ENCODE results near the gene SLC9A9. TPM values are rescaled to one million over a fixed set of nuclear protein-coding genes. Genes with fewer than 3 reads are reported as not detected.

SLC9A9 gene
- total RNA-seq, 4 donors from 2014 or later, result 1.7 to 8.2 (median 3.6) TPM

GRCh38 chr3:143418391-143418790 is 429.9 kb downstream of the SLC9A9 start:
- TF ChIP-seq POLR2A (IDR thresholded peaks at IDR 0.05), result no peak
- TF ChIP-seq, protein P1, sequence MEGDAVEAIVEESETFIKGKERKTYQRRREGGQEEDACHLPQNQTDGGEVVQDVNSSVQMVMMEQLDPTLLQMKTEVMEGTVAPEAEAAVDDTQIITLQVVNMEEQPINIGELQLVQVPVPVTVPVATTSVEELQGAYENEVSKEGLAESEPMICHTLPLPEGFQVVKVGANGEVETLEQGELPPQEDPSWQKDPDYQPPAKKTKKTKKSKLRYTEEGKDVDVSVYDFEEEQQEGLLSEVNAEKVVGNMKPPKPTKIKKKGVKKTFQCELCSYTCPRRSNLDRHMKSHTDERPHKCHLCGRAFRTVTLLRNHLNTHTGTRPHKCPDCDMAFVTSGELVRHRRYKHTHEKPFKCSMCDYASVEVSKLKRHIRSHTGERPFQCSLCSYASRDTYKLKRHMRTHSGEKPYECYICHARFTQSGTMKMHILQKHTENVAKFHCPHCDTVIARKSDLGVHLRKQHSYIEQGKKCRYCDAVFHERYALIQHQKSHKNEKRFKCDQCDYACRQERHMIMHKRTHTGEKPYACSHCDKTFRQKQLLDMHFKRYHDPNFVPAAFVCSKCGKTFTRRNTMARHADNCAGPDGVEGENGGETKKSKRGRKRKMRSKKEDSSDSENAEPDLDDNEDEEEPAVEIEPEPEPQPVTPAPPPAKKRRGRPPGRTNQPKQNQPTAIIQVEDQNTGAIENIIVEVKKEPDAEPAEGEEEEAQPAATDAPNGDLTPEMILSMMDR (IDR thresholded peaks at IDR 0.05 in 4 of 5, conservative IDR thresholded peaks at IDR 0.05 in 1 of 5), result no peak
- Histone ChIP-seq H3K27ac (no peak overlapping the region), H3K4me1 (no peaks in the 10 kb centered on the region), H3K36me3 (no peaks in the 10 kb centered on the region), H3K9me3 (no peaks in the 10 kb centered on the region), H3K4me3 (no peak overlapping the region), H3K27me3 (no peaks in the 10 kb centered on the region)
- intact Hi-C loops (cut with DNase I; ENCODE audit: low total_unique reads), result no loop called here
- no peak for ATAC-seq
- no peak for DNase-seq
- in situ Hi-C loops (cut with MboI; ENCODE audit: low sequenced_read_pairs in 4 of 4), result no loop called here

GRCh38 chr3:143416229-143416628 is 432.0 kb downstream of the SLC9A9 start:
- intact Hi-C loops (cut with DNase I; ENCODE audit: low total_unique reads), result no loop called here

DNA sequence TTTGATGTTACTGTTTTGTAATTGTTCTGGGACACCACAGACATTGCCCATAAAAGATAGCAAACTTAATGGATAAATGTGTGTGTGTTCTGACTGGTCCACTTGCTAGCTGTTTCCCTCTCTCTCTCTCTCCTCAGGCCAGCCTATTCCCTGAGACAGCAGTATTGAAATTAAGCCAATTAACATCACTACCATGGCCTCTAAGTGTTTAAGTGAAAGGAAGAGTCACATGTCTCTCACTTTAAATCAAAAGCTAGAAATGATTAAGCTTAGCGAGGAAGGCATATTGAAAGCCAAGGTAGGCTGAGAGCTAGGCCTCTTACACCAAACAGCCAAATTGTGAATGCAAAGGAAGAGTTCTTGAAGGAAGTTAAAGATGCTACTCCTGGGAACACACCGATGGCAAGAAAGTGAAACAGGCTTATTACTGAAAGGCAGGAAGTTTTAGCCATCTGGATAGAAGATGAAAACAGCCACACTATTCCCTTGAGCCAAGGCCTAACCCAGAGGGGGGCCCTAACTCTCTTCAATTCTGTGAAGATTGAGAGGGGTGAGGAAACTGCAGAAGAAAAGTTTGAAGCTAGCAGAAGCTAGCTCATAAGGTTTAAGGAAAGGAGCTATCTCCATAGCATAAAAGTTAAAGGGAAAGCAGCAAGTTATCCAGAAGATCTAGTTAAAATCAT is 433.6 kb downstream of the SLC9A9 start:
- no peaks in the 10 kb centered on the region for H3K9me3 ChIP-seq
- no peaks in the 10 kb centered on the region for H3K36me3 ChIP-seq
- intact Hi-C loops (cut with DNase I; ENCODE audit: low total_unique reads), result no loop called here
- H3K4me3 ChIP-seq, result no peak overlapping the region
- H3K4me1 ChIP-seq, result no peaks in the 10 kb centered on the region
- no peak for DNase-seq
- H3K27ac ChIP-seq, result no peak overlapping the region
- no peak for ATAC-seq
- in situ Hi-C loops (cut with MboI; ENCODE audit: low sequenced_read_pairs in 4 of 4), result no loop called here
- TF ChIP-seq, protein P1 (IDR thresholded peaks at IDR 0.05 in 4 of 5, conservative IDR thresholded peaks at IDR 0.05 in 1 of 5), result no peak
- TF ChIP-seq POLR2A (IDR thresholded peaks at IDR 0.05), result no peak
- no peaks in the 10 kb centered on the region for H3K27me3 ChIP-seq

More at GRCh38 chr3:143416229-143416628, 432.0 kb downstream of the SLC9A9 start:
- TF ChIP-seq POLR2A (IDR thresholded peaks at IDR 0.05), result no peak
- TF ChIP-seq, protein P1 (IDR thresholded peaks at IDR 0.05 in 4 of 5, conservative IDR thresholded peaks at IDR 0.05 in 1 of 5), result no peak
- ATAC-seq (no peak), DNase-seq (no peak)
- no peaks in the 10 kb centered on the region for H3K9me3 ChIP-seq
- no peak overlapping the region for H3K27ac ChIP-seq
- H3K27me3 ChIP-seq, result no peaks in the 10 kb centered on the region
- H3K4me1 ChIP-seq, result no peaks in the 10 kb centered on the region
- in situ Hi-C loops (cut with MboI; ENCODE audit: low sequenced_read_pairs in 4 of 4), result no loop called here
- H3K36me3 ChIP-seq, result no peaks in the 10 kb centered on the region
- H3K4me3 ChIP-seq, result no peak overlapping the region

- Histone ChIP-seq H3K27ac (no peak overlapping the region), H3K9me3 (no peaks in the 10 kb centered on the region), H3K27me3 (no peaks in the 10 kb centered on the region), H3K36me3 (no peaks in the 10 kb centered on the region), H3K4me3 (no peak overlapping the region), H3K4me1 (no peaks in the 10 kb centered on the region)
- intact Hi-C loops (cut with DNase I; ENCODE audit: low total_unique reads) (no loop called here), in situ Hi-C loops (cut with MboI; ENCODE audit: low sequenced_read_pairs in 4 of 4) (no loop called here)
- ATAC-seq, result no peak
- no peak for DNase-seq
- TF ChIP-seq, protein P1 (IDR thresholded peaks at IDR 0.05 in 4 of 5, conservative IDR thresholded peaks at IDR 0.05 in 1 of 5), result no peak
- TF ChIP-seq POLR2A (IDR thresholded peaks at IDR 0.05), result no peak
These were observed 434.9 kb downstream of the SLC9A9 start for GRCh38 chr3:143413372-143413771.

- Histone ChIP-seq H3K4me1 (no peaks in the 10 kb centered on the region), H3K27me3 (no peaks in the 10 kb centered on the region), H3K9me3 (no peaks in the 10 kb centered on the region), H3K27ac (no peak overlapping the region), H3K36me3 (no peaks in the 10 kb centered on the region), H3K4me3 (no peak overlapping the region)
- ATAC-seq, result no peak
- intact Hi-C loops (cut with DNase I; ENCODE audit: low total_unique reads), result no loop called here
- TF ChIP-seq, protein P1 (IDR thresholded peaks at IDR 0.05 in 4 of 5, conservative IDR thresholded peaks at IDR 0.05 in 1 of 5), result no peak
- TF ChIP-seq POLR2A (IDR thresholded peaks at IDR 0.05), result no peak
- in situ Hi-C loops (cut with MboI; ENCODE audit: low sequenced_read_pairs in 4 of 4), result no loop called here
- DNase-seq, result no peak
These were observed 436.2 kb downstream of the SLC9A9 start for GRCh38 chr3:143412084-143412483.
